GM18907 (cell line): ENCODE data around the gene BTBD7.
"Not testable (repeated sequence)": the region's sequence is repeated elsewhere in the genome, so short reads cannot be mapped to it uniquely, and the experiment has no call there.

Source experiments
- ATAC-seq: cut with Tn5 transposase; IDR thresholded peaks from one replicate; pipeline ENCODE4 v1.9.1; 2021; ENCODE audit warnings: mild to moderate bottlenecking, moderate library complexity; ENCODE audit not compliant: unreplicated experiment

The BTBD7 gene

DNA sequence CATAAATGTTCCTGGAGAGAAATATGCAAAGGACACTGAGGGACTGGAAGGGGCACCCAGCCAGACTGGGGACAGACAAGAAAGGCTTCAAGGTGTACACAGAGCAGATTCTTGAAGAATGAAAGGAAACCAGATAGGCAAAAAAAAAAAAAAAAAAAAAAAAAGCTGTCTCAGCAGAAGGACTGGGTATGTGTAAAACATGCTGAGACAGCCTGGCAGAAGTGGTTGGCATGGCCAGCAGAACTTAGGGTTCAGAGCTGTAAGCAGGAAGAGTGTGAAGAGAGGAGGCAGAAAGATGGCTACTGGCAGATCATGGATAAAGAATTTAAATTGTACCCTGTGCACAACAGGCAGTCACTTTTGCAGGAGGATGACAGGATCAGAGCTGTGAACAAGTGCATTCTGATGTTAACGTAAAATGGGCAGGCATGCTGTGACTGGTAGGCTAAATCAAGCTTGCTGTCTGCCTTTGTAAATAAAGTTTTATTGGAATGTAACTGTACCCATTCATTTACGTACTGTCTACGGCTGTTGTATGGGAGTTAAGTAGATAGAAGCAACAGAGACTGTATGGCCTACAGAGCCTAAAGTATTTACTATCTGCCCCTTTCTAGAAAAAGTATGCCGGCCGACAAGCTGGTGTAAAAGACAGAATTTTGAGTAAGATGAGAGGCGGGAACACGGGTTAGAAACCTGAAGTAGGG is 83.6 kb downstream of the BTBD7 start:
- no peak for ATAC-seq

- ATAC-seq = no peak
These were observed 86.3 kb downstream of the BTBD7 start for GRCh38 chr14:93246534-93246933.

- no peak for ATAC-seq
These were observed 86.9 kb downstream of the BTBD7 start for GRCh38 chr14:93245764-93246420.

GRCh38 chr14:93240678-93241000 is 92.2 kb downstream of the BTBD7 start:
- ATAC-seq = no peak

DNA sequence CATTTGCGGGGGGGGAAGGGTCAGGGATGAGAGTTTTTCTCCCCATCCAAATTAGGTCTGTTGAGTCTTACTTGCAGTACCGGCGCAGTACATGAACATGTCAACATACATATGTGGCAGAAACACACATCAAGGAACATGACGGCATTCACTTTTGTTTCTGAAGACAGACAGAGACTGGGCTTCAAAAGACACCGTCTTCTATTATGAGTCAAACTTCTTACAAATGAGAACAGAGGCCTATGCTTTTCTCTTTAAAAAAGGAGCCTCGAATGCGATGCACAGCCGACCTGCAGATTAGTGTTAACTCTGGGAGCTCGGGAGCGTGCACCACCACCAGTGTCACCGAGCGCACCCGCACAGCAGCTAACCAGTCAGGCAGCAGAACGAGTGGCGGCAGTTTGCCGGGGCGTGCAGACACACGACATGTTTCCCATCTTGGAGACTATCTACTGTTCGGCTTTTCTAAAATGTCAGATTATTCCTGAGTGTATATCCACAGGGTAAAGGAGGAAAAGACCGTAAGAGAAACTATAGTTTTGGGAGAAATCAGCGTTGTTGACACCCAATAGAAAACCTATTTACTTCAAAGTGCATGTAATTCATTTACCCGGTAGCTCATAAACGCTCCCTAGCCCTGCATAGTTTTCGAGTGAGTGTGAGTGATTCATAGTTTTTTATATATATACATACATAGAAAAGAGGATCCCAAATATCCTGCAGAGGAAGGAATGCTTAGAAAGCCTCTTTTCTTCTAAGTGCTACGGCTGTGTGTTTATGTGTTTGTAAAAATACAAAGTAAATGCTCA is 92.8 kb downstream of the BTBD7 start:
- ATAC-seq = no peak

- ATAC-seq = no peak
These were observed 98.0 kb downstream of the BTBD7 start for GRCh38 chr14:93234798-93235197.

- not testable (repeated sequence) for ATAC-seq
These were observed 99.8 kb downstream of the BTBD7 start for GRCh38 chr14:93233078-93233477.

DNA sequence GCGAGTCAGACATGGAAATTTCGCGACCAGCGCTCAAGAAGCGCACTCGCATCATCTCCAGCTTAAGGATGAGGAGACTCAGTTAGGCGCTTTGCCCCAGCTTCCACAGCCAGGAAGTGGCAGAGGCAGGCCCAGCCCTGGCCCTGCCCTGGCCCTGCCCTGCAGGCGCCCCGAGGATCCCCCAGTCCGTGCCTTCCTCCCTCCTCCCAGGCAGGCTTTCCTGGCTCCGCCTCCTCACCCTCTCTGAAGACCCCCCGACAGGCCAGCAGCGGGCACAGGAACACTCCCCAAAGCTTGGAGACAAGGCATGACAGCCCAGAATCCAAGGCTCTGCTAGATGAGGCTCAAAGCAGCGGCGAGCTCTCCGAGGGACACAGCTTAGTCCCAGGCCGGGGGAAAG is 100.7 kb downstream of the BTBD7 start:
- ATAC-seq = no peak

- ATAC-seq = no peak
These were observed 101.5 kb downstream of the BTBD7 start for GRCh38 chr14:93231129-93231979.

DNA sequence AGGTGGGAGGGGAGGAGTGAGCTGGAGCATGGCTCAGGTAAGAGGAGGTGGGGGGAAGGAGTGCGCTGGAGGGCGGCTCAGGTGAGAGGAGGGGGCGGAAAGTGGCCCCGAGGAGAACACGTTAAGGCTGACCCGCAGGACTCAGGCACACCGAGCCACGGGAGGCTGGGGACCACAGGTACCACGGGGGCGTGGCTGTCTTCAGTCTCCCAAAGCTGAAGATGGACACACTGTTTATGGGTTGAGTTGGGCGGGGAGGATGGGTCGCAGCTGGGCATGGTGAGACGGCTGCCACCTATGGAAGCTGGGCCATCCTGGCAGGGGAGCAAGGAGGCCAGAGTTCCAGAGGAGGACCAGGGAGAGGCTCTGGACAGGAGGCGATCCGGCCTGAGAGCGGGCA is 102.3 kb downstream of the BTBD7 start:
- no peak for ATAC-seq

DNA sequence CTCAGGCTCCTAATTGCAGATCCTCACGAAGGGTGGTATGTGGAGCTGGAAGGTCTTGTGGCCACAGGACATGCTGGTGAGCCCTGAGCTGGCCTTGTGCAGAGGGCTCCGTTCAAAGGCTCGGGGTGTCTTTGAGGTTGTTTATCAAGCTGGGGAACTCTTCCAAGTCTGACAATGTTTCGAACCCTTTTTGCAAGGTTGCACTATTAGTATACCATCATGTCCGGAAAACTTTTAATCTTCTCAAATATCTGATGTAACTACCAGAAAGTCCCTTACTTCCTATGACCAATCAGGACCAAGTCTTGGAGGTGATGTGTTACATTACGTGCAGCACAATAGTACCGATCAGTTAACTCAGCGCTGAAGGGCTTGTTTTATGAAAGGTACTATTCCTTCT is 104.3 kb downstream of the BTBD7 start:
- ATAC-seq = no peak

DNA sequence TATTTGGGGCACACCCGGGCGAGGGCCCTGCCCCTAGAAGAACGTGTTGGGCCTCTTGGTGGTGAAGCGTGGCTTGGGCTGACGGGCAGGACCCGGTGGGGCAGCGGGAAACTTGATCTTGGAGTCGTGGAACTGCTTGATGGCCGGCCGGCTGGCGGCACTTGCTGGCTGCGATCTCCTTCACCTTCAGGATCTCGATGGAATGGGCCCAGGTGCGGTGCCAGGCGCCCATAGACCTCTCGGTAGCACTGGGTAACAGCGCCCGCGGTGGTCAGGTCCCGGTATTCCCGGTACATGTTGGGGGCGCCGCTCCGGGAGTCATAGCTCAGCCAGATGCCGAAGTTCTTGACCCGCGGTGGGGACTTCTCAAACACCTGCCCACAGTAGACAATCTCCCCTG is 109.3 kb downstream of the BTBD7 start:
- ATAC-seq = no peak

GRCh38 chr14:93220509-93220908 is 112.3 kb downstream of the BTBD7 start:
- ATAC-seq = no peak

GRCh38 chr14:93219103-93219726 is 113.6 kb downstream of the BTBD7 start:
- ATAC-seq = peak; percentile 52

DNA sequence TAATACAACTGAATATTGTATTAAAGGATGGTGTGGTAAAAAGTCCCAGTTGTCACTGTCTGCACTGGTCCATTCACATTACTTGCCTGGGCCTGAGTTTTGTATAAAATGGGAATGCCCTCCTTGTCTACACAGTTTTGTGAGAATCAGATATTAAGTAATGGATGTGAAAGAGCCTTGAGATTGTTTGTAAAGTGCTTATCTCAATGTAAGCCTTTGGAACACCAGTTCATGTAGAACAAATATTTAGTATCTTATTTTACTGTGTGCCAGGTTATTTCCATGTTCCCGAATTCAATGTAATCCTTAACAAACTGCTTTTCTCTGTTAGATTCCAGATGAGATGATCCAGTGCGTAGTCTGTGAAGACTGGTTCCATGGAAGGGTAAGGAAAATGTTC is 118.2 kb downstream of the BTBD7 start:
- ATAC-seq = no peak

GRCh38 chr14:93212432-93212831 is 120.4 kb downstream of the BTBD7 start:
- peak; percentile 59 for ATAC-seq

DNA sequence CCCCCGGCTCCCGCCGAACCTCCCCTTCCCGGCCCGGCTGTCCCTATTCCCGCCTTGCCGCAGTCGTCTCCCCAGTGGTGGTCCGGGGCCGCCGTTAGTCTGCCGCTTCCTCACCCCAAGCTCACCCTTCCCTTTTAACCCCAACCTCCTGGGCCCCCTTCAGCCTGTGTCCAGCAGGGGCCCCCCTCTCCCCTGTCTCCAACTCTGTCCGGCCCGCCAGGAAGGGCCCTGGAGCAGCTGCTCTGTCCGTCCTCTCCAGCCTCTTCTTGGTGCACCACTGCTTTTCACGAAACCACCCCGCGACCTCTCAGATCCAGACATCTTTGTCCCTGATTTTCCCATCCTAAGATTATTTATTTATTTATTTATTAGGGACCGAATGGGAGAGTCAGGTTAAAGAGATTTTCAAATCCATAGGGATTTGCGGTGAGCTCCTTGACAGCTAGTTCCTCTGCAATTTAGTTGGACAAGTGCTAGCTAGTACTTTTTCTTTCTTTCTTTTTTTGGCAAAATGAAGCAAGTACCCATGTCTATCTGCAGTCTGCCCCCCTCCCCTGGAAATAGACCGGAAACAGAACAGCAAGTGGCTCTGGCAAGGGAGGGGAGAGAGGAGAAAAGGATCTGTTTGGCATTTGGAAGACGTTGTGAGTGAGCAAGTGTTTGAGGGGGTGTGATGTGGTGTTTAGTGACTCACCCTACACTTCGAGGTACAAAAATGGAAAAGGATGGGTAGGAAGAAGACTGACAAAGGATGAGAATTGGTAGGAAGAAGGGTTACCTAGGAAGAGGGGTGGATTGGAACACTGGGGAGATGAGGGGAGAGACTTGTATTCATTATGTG is 125.1 kb downstream of the BTBD7 start:
- ATAC-seq = peak; percentile 48

- ATAC-seq = peak; percentile 88
These were observed 125.9 kb downstream of the BTBD7 start, which contains the start of the genes GON7 and UBR7 for GRCh38 chr14:93206793-93207467. Gene GON7, minus strand, starts transcription at chr14:93207065. Its CDS starts 28 bp downstream, at chr14:93207037. Gene UBR7, plus strand, starts transcription at chr14:93207256. Its CDS starts 36 bp downstream, at chr14:93207292.

DNA sequence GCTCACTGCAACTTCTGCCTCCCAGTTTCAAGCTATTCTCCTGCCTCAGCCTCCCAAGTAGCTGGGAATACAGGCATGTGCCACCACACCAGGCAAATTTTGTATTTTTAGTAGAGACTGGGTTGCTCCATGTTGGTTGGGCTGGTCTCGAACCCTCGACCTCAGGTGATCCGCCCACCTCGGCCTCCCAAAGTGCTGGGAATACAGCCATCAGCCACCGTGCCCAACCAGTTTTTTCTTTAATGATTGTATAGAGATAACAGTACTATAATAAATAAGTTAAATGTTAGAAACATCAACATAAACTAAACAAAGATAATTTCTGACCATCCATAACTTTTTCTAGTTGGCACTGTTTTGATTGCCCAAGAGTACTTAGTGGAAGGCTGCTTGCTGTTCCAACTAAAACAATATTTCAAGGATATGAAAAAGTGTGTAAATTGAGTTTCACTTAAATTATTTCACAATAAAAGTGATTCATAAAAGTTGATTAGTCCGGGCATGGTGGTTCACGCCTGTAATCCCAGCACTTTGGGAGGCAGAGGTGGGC is 131.6 kb downstream of the BTBD7 start:
- no peak for ATAC-seq
